SK-N-MC (cell line): ENCODE results near the gene DDX1.

Experiments used
- EZH2 ChIP-seq: fragments of 200-600 bp; sonication (generic); IDR thresholded peaks from one replicate; pipeline ENCODE4 v1.6.1; 2017; ENCODE audit warnings: antibody characterized with exemption
- POLR2AphosphoS5 ChIP-seq: IDR thresholded peaks from 2 replicates; pipeline ENCODE4 v1.6.1; 2012; ENCODE audit warnings: mild to moderate bottlenecking, low read depth, low read length, borderline replicate concordance

GRCh38 chr2:15652801-15653200, 61.1 kb downstream of the DDX1 start:
- TF ChIP-seq EZH2 (no peak), POLR2AphosphoS5 (no peak)
